ENCODE results near the gene SLC2A13.

SLC2A13 gene

DNA sequence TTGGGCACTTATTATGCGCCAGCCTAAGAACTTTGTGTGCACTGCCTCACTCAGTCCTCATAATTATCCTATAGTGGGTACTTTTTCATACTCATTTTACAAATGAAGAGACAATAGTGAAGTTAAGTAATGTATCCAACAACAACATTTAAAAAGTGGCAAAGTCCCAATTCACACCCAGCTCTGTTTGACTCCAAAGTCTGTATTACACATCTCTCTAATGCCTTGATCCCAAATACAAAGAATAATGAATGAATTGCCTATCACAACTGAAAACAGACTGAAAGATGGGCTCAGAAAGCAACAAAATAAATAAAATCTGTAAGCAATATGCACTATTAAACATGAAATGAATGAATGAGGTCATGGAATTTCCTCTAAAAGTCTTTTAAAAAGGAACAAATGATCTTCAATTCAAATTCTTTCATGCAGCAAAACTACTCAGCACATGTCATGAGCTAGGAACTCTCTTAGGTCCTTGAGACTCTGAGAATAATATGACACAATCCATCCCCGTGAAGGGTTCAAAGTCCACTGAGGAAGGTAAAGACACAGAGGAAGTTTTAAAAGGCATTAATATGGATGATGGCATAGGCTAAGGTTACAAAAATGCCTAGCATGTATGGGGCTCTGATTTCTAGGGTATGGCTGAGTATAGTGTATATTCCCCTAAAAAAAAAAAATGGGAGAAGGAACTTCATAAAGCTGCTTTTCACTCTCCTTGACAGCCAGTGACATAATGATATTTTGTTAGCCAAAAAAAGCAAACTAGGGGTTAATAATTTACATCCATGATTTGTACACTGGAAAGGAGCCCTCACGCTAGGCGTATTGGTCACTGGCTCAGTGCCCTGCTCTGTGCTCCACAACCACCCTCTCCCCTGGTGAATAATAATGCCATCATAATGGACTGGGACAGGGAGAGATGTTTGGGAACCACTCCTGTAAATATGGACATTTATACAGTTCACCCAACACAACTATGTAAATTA lies 103.4 kb downstream of the SLC2A13 start:
- H3K27ac Mint-ChIP-seq: no peak overlapping the region
- ATAC-seq (no peak), DNase-seq (ENCODE audit: low spot score in 2 of 2) (no peak)
- no peaks in the 10 kb centered on the region for H3K4me1 Mint-ChIP-seq
- no peaks in the 10 kb centered on the region for H3K36me3 Mint-ChIP-seq
- no peak overlapping the region for H3K4me3 Mint-ChIP-seq
- H3K9me3 Mint-ChIP-seq: peaks cover 19% of the 10 kb centered on the region

DNA sequence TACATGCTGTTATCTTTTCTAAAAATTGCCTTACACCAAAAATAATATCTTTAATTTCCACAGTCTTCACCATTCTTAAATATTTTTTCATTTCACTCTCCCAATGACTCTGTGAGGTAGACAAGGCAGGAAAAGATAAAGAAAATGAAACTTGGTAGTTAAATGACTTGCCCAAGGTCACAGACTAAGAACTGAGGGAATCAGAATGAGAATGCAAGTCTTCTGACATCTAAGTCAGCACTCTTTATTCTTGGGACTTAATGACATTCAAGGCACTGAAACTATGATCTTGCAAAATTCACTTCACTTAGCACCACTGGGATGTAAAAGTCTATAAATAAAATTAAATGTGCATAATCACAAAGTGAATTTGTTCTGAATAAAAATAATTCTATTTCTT lies 104.5 kb downstream of the SLC2A13 start:
- H3K27ac Mint-ChIP-seq: no peak overlapping the region
- ATAC-seq: peak; percentile 60
- no peaks in the 10 kb centered on the region for H3K4me1 Mint-ChIP-seq
- DNase-seq (ENCODE audit: low spot score in 2 of 2): no peak
- H3K4me3 Mint-ChIP-seq: no peak overlapping the region
- no peaks in the 10 kb centered on the region for H3K36me3 Mint-ChIP-seq
- peaks cover 19% of the 10 kb centered on the region for H3K9me3 Mint-ChIP-seq

DNA sequence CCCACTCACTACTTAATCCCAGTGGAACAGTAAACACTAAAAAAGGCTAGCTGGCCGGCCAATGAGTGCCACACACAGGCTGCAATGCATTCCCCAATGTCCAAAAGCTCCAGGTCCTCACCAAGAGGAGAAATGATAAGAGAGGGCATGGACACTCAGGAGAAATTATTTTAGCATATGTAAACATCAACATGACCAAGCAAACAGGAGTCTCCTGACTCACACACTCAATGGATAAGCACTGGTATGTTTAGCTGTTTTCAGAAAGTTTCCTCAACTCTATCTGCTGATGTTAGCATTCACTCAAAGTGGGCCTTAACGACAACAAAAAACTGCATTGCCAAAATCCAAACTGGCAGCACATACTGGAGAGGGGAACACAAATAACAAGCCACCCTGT lies 105.0 kb downstream of the SLC2A13 start:
- ATAC-seq (no peak), DNase-seq (ENCODE audit: low spot score in 2 of 2) (no peak)
- peaks cover 19% of the 10 kb centered on the region for H3K9me3 Mint-ChIP-seq
- H3K36me3 Mint-ChIP-seq: no peaks in the 10 kb centered on the region
- H3K4me3 Mint-ChIP-seq: no peak overlapping the region
- no peak overlapping the region for H3K27ac Mint-ChIP-seq
- H3K4me1 Mint-ChIP-seq: no peaks in the 10 kb centered on the region

DNA sequence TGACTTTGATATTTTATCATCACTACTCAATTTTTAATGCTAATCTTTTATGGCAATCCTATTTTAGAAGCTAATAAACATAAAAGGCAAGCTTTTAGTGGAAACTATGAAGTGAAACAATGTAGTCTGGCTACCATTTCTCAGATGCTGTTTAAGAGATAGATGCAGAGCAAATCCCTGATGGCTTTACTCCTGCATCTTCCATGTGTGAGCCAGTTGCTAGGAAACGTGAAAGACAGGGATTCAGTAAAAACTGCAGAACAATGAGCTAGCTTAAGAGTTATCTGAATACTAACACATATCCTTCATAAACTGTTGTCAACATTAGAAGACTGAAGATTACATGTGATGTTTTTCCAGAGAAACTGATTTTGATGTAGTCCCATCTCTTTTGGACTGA lies 112.6 kb downstream of the SLC2A13 start:
- no peak overlapping the region for H3K27ac Mint-ChIP-seq
- H3K4me1 Mint-ChIP-seq: peaks cover 8% of the 10 kb centered on the region
- no peak overlapping the region for H3K4me3 Mint-ChIP-seq
- H3K36me3 Mint-ChIP-seq: no peaks in the 10 kb centered on the region
- DNase-seq (ENCODE audit: low spot score in 2 of 2) (no peak), ATAC-seq (no peak)
- H3K9me3 Mint-ChIP-seq: peaks cover 3% of the 10 kb centered on the region

DNA sequence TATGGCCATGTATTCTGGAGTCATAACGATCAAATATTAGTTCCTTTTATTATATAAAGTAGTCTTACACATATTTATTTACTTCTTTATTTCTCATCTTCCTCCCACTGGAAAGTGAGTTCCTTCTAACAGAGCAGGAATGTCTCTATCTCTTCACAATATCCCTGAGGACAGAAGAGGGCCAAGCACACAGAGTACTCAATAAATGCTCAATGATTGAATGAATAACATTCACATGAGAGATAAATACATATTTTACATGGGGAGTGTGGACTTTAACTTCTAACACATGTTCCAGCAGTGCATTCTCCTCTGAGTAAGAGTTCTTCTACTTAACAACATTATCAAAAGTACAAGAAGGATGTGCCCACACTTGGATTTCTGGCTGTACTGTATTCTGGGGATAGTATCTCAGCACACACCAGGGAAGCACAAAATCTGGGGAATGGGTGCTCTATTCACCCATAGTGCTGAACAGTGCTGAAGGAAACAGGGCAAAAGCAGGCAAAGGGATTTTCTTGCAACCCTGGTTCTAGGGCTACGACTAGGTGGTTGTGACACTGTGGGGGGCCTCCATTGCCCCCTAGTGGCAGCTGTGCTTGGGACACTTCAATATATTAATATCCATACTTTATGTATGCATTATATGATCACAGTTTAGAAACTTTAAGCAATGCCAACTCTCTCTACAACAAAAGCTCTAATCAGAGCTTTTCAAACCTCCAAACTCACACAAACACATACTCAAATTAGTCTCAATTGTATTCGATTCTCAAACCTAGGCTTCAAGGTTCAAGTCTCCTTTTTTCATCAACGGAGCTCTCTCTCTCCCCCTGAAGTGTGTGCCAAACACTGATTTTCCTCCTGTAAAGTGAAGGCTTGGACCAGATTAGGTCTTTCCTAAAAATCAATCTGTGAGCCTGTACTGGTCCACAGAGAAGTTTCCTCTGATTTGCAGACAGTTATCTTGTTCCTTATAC lies 115.5 kb downstream of the SLC2A13 start:
- Mint-ChIP-seq H3K27ac (no peak overlapping the region), H3K4me3 (no peak overlapping the region), H3K9me3 (no peaks in the 10 kb centered on the region), H3K4me1 (peaks cover 8% of the 10 kb centered on the region), H3K36me3 (no peaks in the 10 kb centered on the region)
- ATAC-seq: peak; percentile 80
- DNase-seq (ENCODE audit: low spot score in 2 of 2): peak; percentile 44 to 75

DNA sequence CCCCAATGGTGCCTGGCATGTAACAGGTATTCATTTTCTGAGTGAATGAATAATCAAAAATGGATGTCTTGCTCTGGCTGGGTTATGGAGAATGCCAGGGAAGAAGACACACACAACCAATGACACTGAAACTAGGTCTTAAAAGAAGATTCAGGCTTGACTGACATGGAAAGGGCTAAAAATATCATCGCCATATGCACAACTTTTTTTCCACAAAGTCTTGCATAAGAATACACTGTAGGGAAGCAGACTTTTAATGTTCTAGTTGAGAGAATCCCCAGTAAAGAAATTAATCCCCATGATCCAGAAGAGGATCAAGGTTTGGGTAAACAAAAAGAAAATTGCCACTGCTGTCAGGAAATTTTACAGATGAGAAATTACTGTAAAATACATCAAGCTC lies 116.4 kb downstream of the SLC2A13 start:
- no peak for ATAC-seq
- Mint-ChIP-seq H3K9me3 (no peaks in the 10 kb centered on the region), H3K4me1 (peaks cover 8% of the 10 kb centered on the region)

DNA sequence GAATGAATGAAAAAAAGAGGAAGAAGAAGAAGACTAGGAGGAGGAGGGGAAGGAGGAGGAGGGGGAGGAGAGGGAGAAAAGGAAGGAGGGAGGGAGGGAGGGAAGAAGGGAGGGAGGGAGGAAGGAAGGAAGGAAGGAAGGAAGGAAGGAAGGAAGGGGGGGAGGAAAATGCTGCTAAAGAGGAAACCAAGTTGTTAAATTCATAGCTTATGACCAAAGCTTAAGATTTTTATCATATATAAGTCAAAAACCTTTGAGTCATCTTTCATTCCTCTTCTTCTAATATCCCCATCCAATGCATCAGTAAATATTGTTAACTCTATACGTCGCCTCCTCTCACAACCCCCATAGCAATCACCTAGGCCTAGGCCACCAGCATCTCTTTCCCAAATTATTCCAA lies 117.3 kb downstream of the SLC2A13 start:
- DNase-seq (ENCODE audit: low spot score in 2 of 2): no peak
- Mint-ChIP-seq H3K4me1 (peaks cover 8% of the 10 kb centered on the region), H3K27ac (no peak overlapping the region), H3K4me3 (no peak overlapping the region), H3K36me3 (no peaks in the 10 kb centered on the region), H3K9me3 (no peaks in the 10 kb centered on the region)
- ATAC-seq: no peak

More for the DNA sequence above, 116.4 kb downstream of the SLC2A13 start:
- Mint-ChIP-seq H3K27ac (no peak overlapping the region), H3K36me3 (no peaks in the 10 kb centered on the region), H3K4me3 (no peak overlapping the region)
- DNase-seq (ENCODE audit: low spot score in 2 of 2): no peak

DNA sequence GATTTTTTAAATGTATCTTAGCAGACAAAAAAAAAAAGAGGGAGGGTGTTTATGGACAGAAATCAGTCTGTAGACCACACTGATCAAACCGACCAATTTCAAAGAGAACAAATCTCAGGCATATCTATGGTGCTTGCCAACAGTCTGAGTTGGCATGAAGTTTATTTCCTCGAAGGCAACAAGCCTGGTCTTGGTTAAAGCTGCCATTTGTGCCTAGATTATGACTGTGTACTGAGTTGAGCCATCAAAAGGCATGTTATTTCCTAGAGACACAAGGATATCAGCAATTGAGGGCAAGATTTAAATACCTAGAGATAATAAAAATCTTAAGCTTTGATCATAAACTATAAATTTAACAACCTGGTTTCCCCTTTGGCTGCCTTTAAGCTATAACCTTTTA lies 119.2 kb downstream of the SLC2A13 start:
- peaks cover 8% of the 10 kb centered on the region for H3K4me1 Mint-ChIP-seq
- no peak overlapping the region for H3K4me3 Mint-ChIP-seq

DNA sequence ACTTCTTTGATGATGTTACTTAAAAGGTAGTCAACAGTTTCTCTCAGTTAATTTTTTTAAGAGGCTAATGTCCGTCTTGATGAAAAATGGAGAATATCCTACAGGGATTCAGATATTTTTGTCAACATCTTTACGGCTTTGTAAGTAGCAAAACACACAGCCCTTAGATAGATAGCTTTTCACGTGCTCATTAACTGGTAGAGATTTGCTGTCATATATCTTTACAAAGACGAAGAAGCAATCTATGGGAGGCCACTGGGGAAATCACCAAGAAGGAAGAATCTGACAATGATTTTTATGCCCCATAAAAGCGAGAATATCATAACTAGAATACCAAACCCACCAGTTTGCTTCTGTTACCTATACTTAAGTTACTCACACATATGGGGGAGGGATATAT lies 121.2 kb downstream of the SLC2A13 start:
- peaks cover 8% of the 10 kb centered on the region for H3K4me1 Mint-ChIP-seq
- H3K9me3 Mint-ChIP-seq: no peaks in the 10 kb centered on the region
- no peaks in the 10 kb centered on the region for H3K36me3 Mint-ChIP-seq
- DNase-seq (ENCODE audit: low spot score in 2 of 2) (no peak), ATAC-seq (no peak)
- no peak overlapping the region for H3K4me3 Mint-ChIP-seq
- H3K27ac Mint-ChIP-seq: no peak overlapping the region

More for the DNA sequence above, 119.2 kb downstream of the SLC2A13 start:
- ATAC-seq (no peak), DNase-seq (ENCODE audit: low spot score in 2 of 2) (no peak)
- H3K9me3 Mint-ChIP-seq: no peaks in the 10 kb centered on the region
- H3K36me3 Mint-ChIP-seq: no peaks in the 10 kb centered on the region
- H3K27ac Mint-ChIP-seq: no peak overlapping the region

DNA sequence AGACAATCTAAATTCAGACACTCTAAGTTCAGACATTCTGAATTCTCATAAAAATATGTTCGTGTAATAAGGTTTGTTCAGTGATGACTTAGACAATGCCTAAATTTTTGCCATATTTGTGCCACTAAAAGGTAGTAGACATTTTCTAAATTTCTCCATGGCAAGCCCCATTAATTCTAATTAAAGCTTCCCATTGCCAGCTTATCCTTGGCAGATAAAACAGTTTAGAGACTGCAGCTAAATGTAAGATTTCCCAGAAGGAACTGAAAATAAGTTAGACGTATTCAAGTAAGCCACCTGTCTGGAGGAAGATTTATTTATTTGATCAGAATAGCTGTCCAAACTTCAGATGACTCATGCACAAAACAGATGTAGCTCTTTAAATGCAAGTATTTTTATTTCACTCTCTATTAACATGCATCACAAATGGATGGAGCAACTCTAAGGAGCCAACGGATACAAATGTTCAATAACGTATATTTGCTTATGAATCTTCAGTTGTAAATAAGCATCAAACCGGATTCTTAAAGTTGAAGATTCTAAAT lies 130.4 kb downstream of the SLC2A13 start:
- H3K27ac Mint-ChIP-seq: no peak overlapping the region
- no peaks in the 10 kb centered on the region for H3K4me1 Mint-ChIP-seq
- H3K36me3 Mint-ChIP-seq: no peaks in the 10 kb centered on the region
- no peak for DNase-seq (ENCODE audit: low spot score in 2 of 2)
- no peak overlapping the region for H3K4me3 Mint-ChIP-seq
- H3K9me3 Mint-ChIP-seq: no peaks in the 10 kb centered on the region
- ATAC-seq: no peak

DNA sequence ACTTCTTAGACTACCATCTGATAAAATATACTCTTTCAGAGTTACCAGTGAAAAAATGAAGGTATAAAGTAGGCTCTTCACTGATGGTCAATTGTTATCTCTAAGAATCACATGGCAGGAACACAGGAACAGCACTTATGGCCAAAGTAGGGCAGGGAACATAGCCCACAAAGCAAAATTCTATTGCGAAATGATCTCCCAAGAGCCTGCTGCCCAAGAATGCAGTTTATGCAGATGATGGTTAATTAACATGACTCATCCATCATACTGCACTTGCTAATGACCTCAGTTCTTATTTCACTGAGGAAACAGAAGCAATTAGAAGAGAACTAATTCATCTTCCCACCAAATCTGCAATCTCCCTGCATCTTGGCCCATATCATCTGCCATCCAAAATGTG lies 133.8 kb downstream of the SLC2A13 start:
- no peak for DNase-seq (ENCODE audit: low spot score in 2 of 2)
- H3K4me1 Mint-ChIP-seq: no peaks in the 10 kb centered on the region
- H3K36me3 Mint-ChIP-seq: no peaks in the 10 kb centered on the region
- H3K9me3 Mint-ChIP-seq: no peaks in the 10 kb centered on the region
- no peak overlapping the region for H3K4me3 Mint-ChIP-seq
- no peak for ATAC-seq
- no peak overlapping the region for H3K27ac Mint-ChIP-seq

DNA sequence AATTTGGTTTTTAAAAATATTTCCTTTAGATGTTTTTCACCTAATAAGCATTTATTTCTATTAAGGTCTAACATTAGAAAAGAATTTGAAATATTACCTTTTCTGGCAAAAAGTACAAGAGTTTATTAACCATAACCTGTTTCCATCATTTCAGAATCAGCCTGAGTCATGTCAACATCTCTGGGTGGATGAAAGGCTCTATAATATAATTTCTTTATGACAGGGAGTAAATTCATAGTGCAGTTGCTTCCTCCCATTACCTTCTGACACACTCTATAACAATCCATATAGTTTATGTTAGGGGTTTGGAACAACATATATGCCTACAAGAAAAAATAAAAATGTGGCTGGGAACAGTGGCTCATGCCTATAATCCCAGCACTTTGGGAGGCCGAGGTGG lies 134.5 kb downstream of the SLC2A13 start:
- H3K9me3 Mint-ChIP-seq: no peaks in the 10 kb centered on the region
- no peak overlapping the region for H3K27ac Mint-ChIP-seq
- DNase-seq (ENCODE audit: low spot score in 2 of 2) (no peak), ATAC-seq (no peak)
- H3K4me3 Mint-ChIP-seq: no peak overlapping the region
- no peaks in the 10 kb centered on the region for H3K36me3 Mint-ChIP-seq
- H3K4me1 Mint-ChIP-seq: no peaks in the 10 kb centered on the region

DNA sequence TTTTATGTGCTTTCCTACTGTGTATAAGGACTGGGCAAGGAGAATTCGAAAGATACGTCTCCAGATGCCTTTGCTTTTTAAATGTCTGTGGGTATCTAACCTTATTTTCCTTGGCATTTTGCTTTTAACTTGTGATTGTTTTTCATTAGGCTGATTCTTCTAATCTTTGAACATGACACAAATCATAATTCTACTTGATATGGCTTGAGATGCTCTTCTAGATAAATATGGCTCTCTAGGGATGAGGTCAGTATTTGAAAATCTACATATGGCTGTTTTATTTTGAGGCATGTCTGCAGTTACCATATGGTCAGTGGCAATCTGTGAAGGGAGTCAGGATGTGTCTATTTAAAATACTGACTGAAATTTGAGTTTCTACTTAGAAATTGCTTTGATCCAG lies 139.2 kb downstream of the SLC2A13 start:
- no peaks in the 10 kb centered on the region for H3K9me3 Mint-ChIP-seq
- no peak for ATAC-seq
- no peak overlapping the region for H3K4me3 Mint-ChIP-seq
- H3K4me1 Mint-ChIP-seq: no peaks in the 10 kb centered on the region
- H3K36me3 Mint-ChIP-seq: no peaks in the 10 kb centered on the region
- no peak overlapping the region for H3K27ac Mint-ChIP-seq
- no peak for DNase-seq (ENCODE audit: low spot score in 2 of 2)

DNA sequence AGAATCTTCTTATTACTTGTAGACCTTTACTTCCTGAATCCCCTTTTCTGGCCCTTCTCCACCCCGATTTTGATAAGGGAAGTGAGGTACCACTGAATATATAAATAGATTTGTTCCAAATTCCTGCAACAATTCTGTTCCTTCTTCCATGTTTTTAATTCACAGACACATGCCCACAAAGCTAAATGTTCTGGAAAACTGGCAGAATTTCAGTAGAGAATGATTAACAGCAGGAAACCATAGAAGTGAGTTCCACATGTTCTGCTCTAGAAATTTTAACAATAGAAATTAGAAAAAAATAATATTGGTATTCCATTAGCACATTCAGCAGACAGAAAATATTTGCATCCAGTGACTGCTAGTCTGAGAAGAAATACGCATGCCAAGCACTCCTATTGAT lies 139.6 kb downstream of the SLC2A13 start:
- Mint-ChIP-seq H3K27ac (no peak overlapping the region), H3K4me1 (no peaks in the 10 kb centered on the region), H3K9me3 (no peaks in the 10 kb centered on the region), H3K36me3 (no peaks in the 10 kb centered on the region), H3K4me3 (no peak overlapping the region)
- ATAC-seq: no peak
- DNase-seq (ENCODE audit: low spot score in 2 of 2): no peak

DNA sequence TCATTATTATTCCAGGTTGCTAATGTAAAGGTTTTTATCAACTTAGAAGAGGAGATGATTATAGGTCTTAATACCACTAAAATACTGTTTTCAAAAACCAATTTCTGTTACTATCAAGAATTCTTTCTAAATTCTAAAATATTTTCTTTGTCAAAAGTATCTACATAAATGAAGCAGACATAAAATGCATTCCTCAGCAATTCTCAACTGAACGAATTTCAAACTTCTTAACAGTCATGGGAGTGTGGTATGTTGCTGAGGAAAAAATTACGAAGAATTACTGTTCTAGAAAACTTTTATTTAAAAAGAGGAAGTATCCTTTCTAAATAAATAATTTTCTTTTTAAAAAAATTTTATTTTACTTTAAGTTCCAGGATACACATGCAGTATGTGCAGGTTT lies 146.4 kb downstream of the SLC2A13 start:
- no peaks in the 10 kb centered on the region for H3K4me1 Mint-ChIP-seq
- H3K36me3 Mint-ChIP-seq: no peaks in the 10 kb centered on the region
- H3K4me3 Mint-ChIP-seq: no peak overlapping the region
- ATAC-seq (no peak), DNase-seq (ENCODE audit: low spot score in 2 of 2) (no peak)
- H3K27ac Mint-ChIP-seq: no peak overlapping the region
- no peaks in the 10 kb centered on the region for H3K9me3 Mint-ChIP-seq

Data from stimulated activated effector memory CD8-positive, alpha-beta T cell treated with anti-CD3 and anti-CD28 coated beads, Interleukin-12 subunit alpha, Interleukin-12 subunit beta, amount 100 ng/mL, for 72 hours (primary cell).